Stimulated activated CD8-positive, alpha-beta memory T cell treated with anti-CD3 and anti-CD28 coated beads, Interleukin-4, amount 100 ng/mL, for 1 hour (primary cell): ENCODE results near the gene MBNL2.

ENCODE experiments used
- DNase-seq, 2 donors: peaks; one replicate each; pipeline ENCODE4 v3.0.0-alpha.2; 2020; ENCODE audit warnings: low read depth in 2 of 2, low spot score in 1 of 2

MBNL2 gene

GRCh38 chr13:97437729-97438128 lies 215.6 kb downstream of the MBNL2 start:
- DNase-seq, result no peak

- DNase-seq, result no peak
Observed at GRCh38 chr13:97438856-97439595, 216.9 kb downstream of the MBNL2 start.

DNA sequence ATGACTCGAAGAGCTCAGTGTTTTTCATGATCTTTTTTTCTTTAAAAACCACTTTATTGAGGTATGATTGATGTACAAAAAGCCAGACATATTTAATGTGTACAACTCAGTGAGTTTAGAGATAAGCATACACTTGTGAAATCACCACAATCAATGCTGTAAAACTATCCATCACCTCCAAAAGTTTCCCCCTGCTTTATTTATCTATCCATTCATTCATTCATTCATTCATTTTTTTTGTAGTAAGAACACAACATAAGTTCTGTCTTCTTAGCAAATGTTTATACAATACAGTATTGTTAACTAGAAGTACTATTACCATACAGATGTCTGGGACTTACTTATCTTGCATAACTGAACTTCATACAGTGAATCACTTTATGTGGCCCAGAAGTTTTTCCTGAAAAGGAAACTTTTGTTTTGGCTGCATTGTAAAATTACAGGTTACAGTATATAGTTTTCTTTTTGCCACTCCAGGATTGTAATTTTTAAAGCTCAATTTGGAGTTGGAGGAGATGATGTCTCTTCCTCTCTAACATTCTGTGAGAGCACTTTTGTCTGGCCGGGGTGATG lies 218.6 kb downstream of the MBNL2 start:
- DNase-seq, result no peak

DNA sequence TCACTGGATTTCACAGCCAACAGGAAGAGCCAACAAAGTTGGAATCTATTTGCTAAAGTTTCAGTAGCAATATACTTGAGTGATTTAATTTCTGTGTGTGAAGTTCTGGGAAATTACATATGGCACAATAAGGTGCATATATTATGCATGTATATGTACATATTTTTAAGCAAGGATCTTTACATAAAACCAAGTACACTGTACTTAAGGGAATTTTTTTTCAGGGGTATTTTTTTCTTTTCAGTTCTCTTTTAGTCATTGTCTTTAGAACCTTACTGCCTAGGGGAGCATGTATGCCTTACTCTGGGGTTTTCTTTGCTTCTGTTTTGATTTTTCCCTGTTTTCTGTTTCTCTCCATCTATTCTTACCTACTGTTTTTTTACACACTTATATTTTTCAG lies 219.2 kb downstream of the MBNL2 start:
- no peak for DNase-seq
